ENCODE measurements around the gene SHISA8. TPM values are rescaled to one million over a fixed set of nuclear protein-coding genes. Genes with fewer than 3 reads are reported as not detected.

SHISA8 gene
- total and polyA plus RNA-seq, 4 donors, result not detected

- DNase-seq (ENCODE audit: low spot score), result no peak
- no peaks in the 10 kb centered on the region for H3K36me3 ChIP-seq (ENCODE audit: control insufficient read depth in 4 of 4, insufficient read depth in 3 of 4, low read depth in 1 of 4, low read length in 3 of 4)
- H3K9ac ChIP-seq (ENCODE audit: low read depth in 1 of 2, low read length in 2 of 2), result no peak overlapping the region
- no peaks in the 10 kb centered on the region for H3K4me1 ChIP-seq (ENCODE audit: control insufficient read depth in 4 of 4, insufficient read depth in 4 of 4, low read length in 3 of 4)
- no peak for TF ChIP-seq NR2F2 (IDR thresholded peaks at IDR 0.05)
- no peak for TF ChIP-seq HNF4G (IDR thresholded peaks at IDR 0.05)
- TF ChIP-seq HNF4A (conservative IDR thresholded peaks at IDR 0.05), result no peak
- no peak for TF ChIP-seq RAD21 (IDR thresholded peaks at IDR 0.05)
- TF ChIP-seq FOXA2 (IDR thresholded peaks at IDR 0.05), result no peak
- no peak for TF ChIP-seq GABPA (IDR thresholded peaks at IDR 0.05 in 1 of 2, conservative IDR thresholded peaks at IDR 0.05 in 1 of 2)
- no peak for TF ChIP-seq JUND (IDR thresholded peaks at IDR 0.05)
- TF ChIP-seq TAF1 (conservative IDR thresholded peaks at IDR 0.05), result no peak
- no peak for TF ChIP-seq EGR1 (IDR thresholded peaks at IDR 0.05; ENCODE audit: low read depth in 2 of 2)
- TF ChIP-seq CTCF (IDR thresholded peaks at IDR 0.05; ENCODE audit: low read depth, low read length, missing input control), result no peak
- TF ChIP-seq ATF3 (IDR thresholded peaks at IDR 0.05), result no peak
- TF ChIP-seq MAX (IDR thresholded peaks at IDR 0.05), result no peak
- TF ChIP-seq ZBTB33 (IDR thresholded peaks at IDR 0.05), result no peak
- no peak for TF ChIP-seq YY1 (IDR thresholded peaks at IDR 0.05)
- TF ChIP-seq REST (IDR thresholded peaks at IDR 0.05), result no peak
- no peak for TF ChIP-seq FOXA1 (IDR thresholded peaks at IDR 0.05)
- TF ChIP-seq SP1 (IDR thresholded peaks at IDR 0.05), result no peak
- TF ChIP-seq RXRA (IDR thresholded peaks at IDR 0.05), result no peak
- H3K9me3 ChIP-seq (ENCODE audit: control insufficient read depth in 4 of 4, low read length in 3 of 4), result no peaks in the 10 kb centered on the region
- WGBS, result 91% methylated on average over 10 of the region's 10 CpGs
- H3K27ac ChIP-seq (ENCODE audit: low read depth in 1 of 2, low read length in 2 of 2), result no peak overlapping the region
- no peak overlapping the region for H3K4me3 ChIP-seq (ENCODE audit: low read depth in 1 of 3, low read length in 3 of 3)
- H3K27me3 ChIP-seq (ENCODE audit: control insufficient read depth in 4 of 4, insufficient read depth in 4 of 4, low read length in 3 of 4), result no peaks in the 10 kb centered on the region
These were observed 16.9 kb upstream of the SHISA8 start for GRCh38 chr22:41931701-41932269.
